HCT116 (cell line): Measurements from ENCODE around the gene DLG2. TPM values are rescaled to one million over a fixed set of nuclear protein-coding genes. Genes with fewer than 3 reads are reported as not detected.

Experiments used
- ATAC-seq: fragments of 200-7000 bp; cut with Tn5 transposase; 2 replicates; pipeline ENCODE4 v1.9.1; 2020; ENCODE audit warnings: mild to moderate bottlenecking, moderate library complexity
- BruUV-seq: library from RNA; stranded (reverse); fragments of 400-500 nt; replicated peaks from 2 replicates; lab custom pipeline; 2021; lab: Mats Ljungman, UMichigan
- CTCF ChIA-PET: fragments of 300-600 bp; sonication (Branson Sonifier 250); formaldehyde crosslinking; loops from one replicate; lab custom pipeline; 2021; ENCODE audit warnings: antibody characterized with exemption; lab: Charles Lee
- POLR2A ChIA-PET: fragments of 300-600, 350-600 bp; sonication (Branson Sonifier 250); formaldehyde crosslinking; loops from one replicate; lab custom pipeline; 2021; ENCODE audit warnings: antibody characterized with exemption; lab: Charles Lee
- RAD21 ChIA-PET, 2 experiments: fragments of 300-600 bp; sonication (Branson Sonifier 250); formaldehyde crosslinking; loops; one replicate each; lab custom pipeline; 2023; ENCODE audit warnings: low total read pairs in 2 of 2; ENCODE audit not compliant: uncharacterized antibody in 2 of 2, unreplicated experiment in 2 of 2, low non-redundant PET in 1 of 2; lab: Charles Lee
- DNase-seq: peaks from one replicate; pipeline ENCODE4 v3.0.0-alpha.2; 2010; ENCODE audit warnings: low read depth, low spot score
- H2AFZ ChIP-seq: fragments of 200-600 bp; shearing (Covaris generic), sonication (generic); 2 replicates; pipeline ENCODE4 v1.6.1; 2017; ENCODE audit warnings: low read depth, mixed run types, mixed read lengths, antibody characterized with exemption, low read length; ENCODE audit not compliant: poor library complexity, severe bottlenecking
- H3K27ac ChIP-seq: 2 replicates; pipeline ENCODE4 v1.5.1; 2012; ENCODE audit warnings: low read depth, low read length
- H3K27me3 ChIP-seq: fragments of 200-600 bp; sonication (generic); 2 replicates; pipeline ENCODE4 v1.6.1; 2016; ENCODE audit warnings: mixed run types, low read length, mixed read lengths; ENCODE audit not compliant: insufficient read depth
- H3K36me3 ChIP-seq, 2 experiments: fragments of 200-500 bp in 1 of 2; fragments of 200-600 bp in 1 of 2; sonication (Bioruptor generic) in 1 of 2; sonication (generic) in 1 of 2; 2 replicates each; pipeline versions ENCODE4 v1.5.1 to v1.6.1; 2014 to 2016; ENCODE audit warnings: low read length in 2 of 2, inconsistent platforms in 1 of 2, mixed read lengths in 1 of 2, mixed run types in 1 of 2; ENCODE audit not compliant: insufficient read depth in 2 of 2, control insufficient read depth in 1 of 2
- H3K4me1 ChIP-seq, 2 experiments: fragments of 200-600 bp in 1 of 2; sonication (generic) in 1 of 2; 2 replicates each; pipeline versions ENCODE4 v1.5.1 to v1.6.1; 2012 to 2017; ENCODE audit warnings: low read length in 2 of 2, inconsistent platforms in 1 of 2, mild to moderate bottlenecking in 1 of 2, mixed read lengths in 1 of 2, mixed run types in 1 of 2, moderate library complexity in 1 of 2; ENCODE audit not compliant: insufficient read depth in 2 of 2, control insufficient read depth in 1 of 2
- H3K4me2 ChIP-seq: fragments of 200-600 bp; sonication (generic); 2 replicates; pipeline ENCODE4 v1.6.1; 2017; ENCODE audit warnings: mixed run types, low read length, mixed read lengths
- H3K4me3 ChIP-seq, 2 experiments: fragments of 200-600 bp in 1 of 2; sonication (generic) in 1 of 2; replicated peaks in 1 of 2; 2 replicates each; pipeline ENCODE4 v1.5.1; 2011 to 2016; ENCODE audit warnings: low read length in 2 of 2, control low read depth in 1 of 2, low read depth in 1 of 2, mild to moderate bottlenecking in 1 of 2, mixed read lengths in 1 of 2, mixed run types in 1 of 2
- H3K79me2 ChIP-seq: fragments of 200-600 bp; sonication (generic); 2 replicates; pipeline ENCODE4 v1.6.1; 2017; ENCODE audit warnings: mild to moderate bottlenecking, mixed run types, low read length, moderate library complexity, mixed read lengths; ENCODE audit not compliant: insufficient read depth
- H3K9ac ChIP-seq: fragments of 200-600 bp; sonication (generic); 2 replicates; pipeline ENCODE4 v1.6.1; 2016; ENCODE audit warnings: low read length, mixed read lengths
- H3K9me2 ChIP-seq: fragments of 200-600 bp; sonication (generic), shearing (Covaris generic); 2 replicates; pipeline ENCODE4 v1.6.1; 2017; ENCODE audit warnings: mixed run types, mild to moderate bottlenecking, moderate library complexity; ENCODE audit not compliant: insufficient read depth
- H3K9me3 ChIP-seq, 2 experiments: fragments of 200-500 bp in 1 of 2; fragments of 200-600 bp in 1 of 2; sonication (Bioruptor generic) in 1 of 2; sonication (generic) in 1 of 2; 2 replicates each; pipeline ENCODE4 v1.6.1; 2014 to 2017; ENCODE audit warnings: low read length in 2 of 2, mixed read lengths in 2 of 2, inconsistent platforms in 1 of 2, low read depth in 1 of 2, mild to moderate bottlenecking in 1 of 2, mixed run types in 1 of 2, moderate library complexity in 1 of 2; ENCODE audit not compliant: control insufficient read depth in 1 of 2, insufficient read depth in 1 of 2
- H4K20me1 ChIP-seq: fragments of 200-600 bp; sonication (generic), shearing (Covaris generic); 2 replicates; pipeline ENCODE4 v1.6.1; 2017; ENCODE audit warnings: mixed run types, mild to moderate bottlenecking, moderate library complexity; ENCODE audit not compliant: insufficient read depth
- CBX3 ChIP-seq: IDR thresholded peaks from 2 replicates; pipeline ENCODE4 v1.6.1; 2012; ENCODE audit warnings: low read depth
- EGR1 ChIP-seq: IDR thresholded peaks from 2 replicates; pipeline ENCODE4 v1.6.1; 2012; ENCODE audit warnings: low read depth
- ELF1 ChIP-seq: IDR thresholded peaks from 2 replicates; pipeline ENCODE4 v1.6.1; 2012; ENCODE audit warnings: low read depth, borderline replicate concordance
- EZH2 ChIP-seq: fragments of 200-600 bp; sonication (generic); IDR thresholded peaks from 2 replicates; pipeline ENCODE4 v1.6.1; 2017; ENCODE audit warnings: antibody characterized with exemption, mixed run types
- EZH2phosphoT487 ChIP-seq: fragments of 200-600 bp; IDR thresholded peaks from 2 replicates; pipeline ENCODE4 v1.6.1; 2018; ENCODE audit warnings: antibody characterized with exemption, borderline replicate concordance
- FOSL1 ChIP-seq: IDR thresholded peaks from 2 replicates; pipeline ENCODE4 v1.6.1; 2012; ENCODE audit warnings: low read depth
- JUND ChIP-seq: IDR thresholded peaks from 2 replicates; pipeline ENCODE4 v1.6.1; 2012
- POLR2A ChIP-seq: IDR thresholded peaks from 2 replicates; pipeline ENCODE4 v1.7.0; 2011; ENCODE audit warnings: borderline replicate concordance; ENCODE audit not compliant: insufficient read depth, insufficient read length; ENCODE audit errors: extremely low read depth
- POLR2AphosphoS5 ChIP-seq: IDR thresholded peaks from 2 replicates; pipeline ENCODE4 v1.6.1; 2011; ENCODE audit warnings: mild to moderate bottlenecking, low read depth, low read length, moderate library complexity
- SIN3A ChIP-seq: IDR thresholded peaks from 2 replicates; pipeline ENCODE4 v1.6.1; 2012; ENCODE audit warnings: low read depth
- TCF7L2 ChIP-seq: IDR thresholded peaks from 2 replicates; pipeline ENCODE4 v1.7.0; 2011; ENCODE audit warnings: borderline replicate concordance, inconsistent platforms; ENCODE audit not compliant: insufficient read depth, insufficient read length; ENCODE audit errors: extremely low read depth
- YY1 ChIP-seq: IDR thresholded peaks from 2 replicates; pipeline ENCODE4 v1.6.1; 2011; ENCODE audit warnings: low read length, low read depth, moderate library complexity, mild to moderate bottlenecking; ENCODE audit not compliant: insufficient replicate concordance; ENCODE audit errors: extremely low read depth
- ZFX ChIP-seq: fragments of 450-650 bp; IDR thresholded peaks from 2 replicates; pipeline ENCODE4 v1.6.1; 2017
- ZNF274 ChIP-seq: fragments of 200-500 bp; sonication (Bioruptor generic); IDR thresholded peaks from 2 replicates; pipeline ENCODE4 v1.6.1; 2014; ENCODE audit warnings: mild to moderate bottlenecking, low read depth, low read length, inconsistent platforms
- intact Hi-C: fragments of 100-400 bp; cut with micrococcal nuclease; formaldehyde crosslinking; loops from 2 replicates; pipeline ENCODE4 v1.10.0; 2022
- total RNA-seq: library from RNA; stranded (reverse); gene quantifications from one replicate; pipeline ENCODE4 v1.2.1, GENCODE V29; 2021; ENCODE audit not compliant: unreplicated experiment
- TF ChIP-seq, protein P1 (sequence below), 3 experiments: fragments of 200-600 bp in 1 of 3; sonication (generic) in 1 of 3; IDR thresholded peaks in 2 of 3; conservative IDR thresholded peaks in 1 of 3; 2 replicates each; pipeline ENCODE4 v1.5.1; 2012 to 2017; ENCODE audit warnings: low read depth in 2 of 3, low read length in 2 of 3, antibody characterized with exemption in 1 of 3, borderline replicate concordance in 1 of 3, control low read depth in 1 of 3, mild to moderate bottlenecking in 1 of 3, mixed read lengths in 1 of 3, mixed run types in 1 of 3, moderate library complexity in 1 of 3; ENCODE audit not compliant: insufficient read depth in 1 of 3
- TF ChIP-seq, protein P2 (sequence below): IDR thresholded peaks from 2 replicates; pipeline ENCODE4 v1.6.1; 2012
- TF ChIP-seq, protein P3 (sequence below): IDR thresholded peaks from 2 replicates; pipeline ENCODE4 v1.6.1; 2012
- TF ChIP-seq, protein P4 (sequence below): IDR thresholded peaks from 2 replicates; pipeline ENCODE4 v1.6.1; 2011; ENCODE audit warnings: mild to moderate bottlenecking, low read length, moderate library complexity; ENCODE audit not compliant: insufficient replicate concordance; ENCODE audit errors: extremely low read depth

Gene DLG2
- total RNA-seq, 1 experiment from 2014 or later = 2.4 TPM

DNA sequence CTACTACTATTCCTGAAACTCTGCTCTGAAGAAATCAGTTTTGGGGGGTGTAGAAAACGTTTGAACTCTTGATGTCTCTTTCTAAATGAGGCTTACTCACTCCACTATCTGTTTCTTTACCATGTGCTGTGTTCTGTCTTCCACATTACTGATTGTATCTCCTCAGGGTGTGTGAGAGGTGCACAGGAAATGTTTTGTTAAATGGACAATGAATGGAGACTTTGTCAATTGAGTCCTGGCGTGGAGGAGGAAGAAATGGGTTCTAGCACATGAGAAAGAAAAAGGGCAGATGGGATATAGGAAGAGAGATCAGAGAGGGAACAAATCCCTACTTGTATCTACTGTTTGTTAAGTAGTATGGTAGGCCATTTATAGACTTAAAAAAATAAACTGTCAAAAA is 1763.9 kb downstream of the DLG2 start:
- POLR2A ChIA-PET = no interaction called here
- no peaks in the 10 kb centered on the region for H4K20me1 ChIP-seq
- no peaks in the 10 kb centered on the region for H3K36me3 ChIP-seq
- no peak overlapping the region for H3K27ac ChIP-seq
- H3K9ac ChIP-seq = no peak overlapping the region
- no peak overlapping the region for H3K4me2 ChIP-seq
- H3K9me2 ChIP-seq = no peaks in the 10 kb centered on the region
- no peaks in the 10 kb centered on the region for H3K4me1 ChIP-seq
- no peak overlapping the region for H3K4me3 ChIP-seq
- 0 out of 2 replicates have a peak, but pooled peaks cover 3% of the 10 kb centered on the region for H3K27me3 ChIP-seq
- H3K9me3 ChIP-seq = no peaks in the 10 kb centered on the region
- H3K79me2 ChIP-seq = no peaks in the 10 kb centered on the region
- RAD21 ChIA-PET = no interaction called here
- TF ChIP-seq EZH2 (no peak), FOSL1 (no peak), POLR2AphosphoS5 (no peak), JUND (no peak), EGR1 (no peak), CBX3 (no peak), SIN3A (no peak), ZFX (no peak), TCF7L2 (no peak), EZH2phosphoT487 (no peak), POLR2A (no peak), ELF1 (no peak), YY1 (no peak), ZNF274 (no peak)
- TF ChIP-seq, protein P1, sequence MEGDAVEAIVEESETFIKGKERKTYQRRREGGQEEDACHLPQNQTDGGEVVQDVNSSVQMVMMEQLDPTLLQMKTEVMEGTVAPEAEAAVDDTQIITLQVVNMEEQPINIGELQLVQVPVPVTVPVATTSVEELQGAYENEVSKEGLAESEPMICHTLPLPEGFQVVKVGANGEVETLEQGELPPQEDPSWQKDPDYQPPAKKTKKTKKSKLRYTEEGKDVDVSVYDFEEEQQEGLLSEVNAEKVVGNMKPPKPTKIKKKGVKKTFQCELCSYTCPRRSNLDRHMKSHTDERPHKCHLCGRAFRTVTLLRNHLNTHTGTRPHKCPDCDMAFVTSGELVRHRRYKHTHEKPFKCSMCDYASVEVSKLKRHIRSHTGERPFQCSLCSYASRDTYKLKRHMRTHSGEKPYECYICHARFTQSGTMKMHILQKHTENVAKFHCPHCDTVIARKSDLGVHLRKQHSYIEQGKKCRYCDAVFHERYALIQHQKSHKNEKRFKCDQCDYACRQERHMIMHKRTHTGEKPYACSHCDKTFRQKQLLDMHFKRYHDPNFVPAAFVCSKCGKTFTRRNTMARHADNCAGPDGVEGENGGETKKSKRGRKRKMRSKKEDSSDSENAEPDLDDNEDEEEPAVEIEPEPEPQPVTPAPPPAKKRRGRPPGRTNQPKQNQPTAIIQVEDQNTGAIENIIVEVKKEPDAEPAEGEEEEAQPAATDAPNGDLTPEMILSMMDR (IDR thresholded peaks at IDR 0.05 in 2 of 3, conservative IDR thresholded peaks at IDR 0.05 in 1 of 3; ENCODE audit: borderline replicate concordance in 1 of 3, insufficient read depth in 1 of 3, low read depth in 2 of 3, low read length in 2 of 3) = no peak
- TF ChIP-seq, protein P2, sequence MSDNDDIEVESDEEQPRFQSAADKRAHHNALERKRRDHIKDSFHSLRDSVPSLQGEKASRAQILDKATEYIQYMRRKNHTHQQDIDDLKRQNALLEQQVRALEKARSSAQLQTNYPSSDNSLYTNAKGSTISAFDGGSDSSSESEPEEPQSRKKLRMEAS = no peak
- TF ChIP-seq, protein P3, sequence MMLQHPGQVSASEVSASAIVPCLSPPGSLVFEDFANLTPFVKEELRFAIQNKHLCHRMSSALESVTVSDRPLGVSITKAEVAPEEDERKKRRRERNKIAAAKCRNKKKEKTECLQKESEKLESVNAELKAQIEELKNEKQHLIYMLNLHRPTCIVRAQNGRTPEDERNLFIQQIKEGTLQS = no peak
- TF ChIP-seq, protein P4, sequence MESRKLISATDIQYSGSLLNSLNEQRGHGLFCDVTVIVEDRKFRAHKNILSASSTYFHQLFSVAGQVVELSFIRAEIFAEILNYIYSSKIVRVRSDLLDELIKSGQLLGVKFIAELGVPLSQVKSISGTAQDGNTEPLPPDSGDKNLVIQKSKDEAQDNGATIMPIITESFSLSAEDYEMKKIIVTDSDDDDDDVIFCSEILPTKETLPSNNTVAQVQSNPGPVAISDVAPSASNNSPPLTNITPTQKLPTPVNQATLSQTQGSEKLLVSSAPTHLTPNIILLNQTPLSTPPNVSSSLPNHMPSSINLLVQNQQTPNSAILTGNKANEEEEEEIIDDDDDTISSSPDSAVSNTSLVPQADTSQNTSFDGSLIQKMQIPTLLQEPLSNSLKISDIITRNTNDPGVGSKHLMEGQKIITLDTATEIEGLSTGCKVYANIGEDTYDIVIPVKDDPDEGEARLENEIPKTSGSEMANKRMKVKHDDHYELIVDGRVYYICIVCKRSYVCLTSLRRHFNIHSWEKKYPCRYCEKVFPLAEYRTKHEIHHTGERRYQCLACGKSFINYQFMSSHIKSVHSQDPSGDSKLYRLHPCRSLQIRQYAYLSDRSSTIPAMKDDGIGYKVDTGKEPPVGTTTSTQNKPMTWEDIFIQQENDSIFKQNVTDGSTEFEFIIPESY = no peak
- TF ChIP-seq, all 23 proteins: peak for 0
- no peak for DNase-seq
- CTCF ChIA-PET = no interaction called here
- intact Hi-C loops = no loop called here
- ATAC-seq = no peak
- H2AFZ ChIP-seq = no peak overlapping the region
- no TSS peak for BruUV-seq
